Lower leg skin (tissue), 3 donors: ENCODE measurements around the gene BDKRB2.

Experiments
- POLR2A ChIP-seq, 2 donors: fragments of 450-650 bp; IDR thresholded peaks; one replicate each; pipeline ENCODE4 v1.6.1; 2016 to 2017; ENCODE audit warnings: antibody characterized with exemption in 2 of 2, mild to moderate bottlenecking in 1 of 2, moderate library complexity in 1 of 2
- TF ChIP-seq, protein P1 (sequence below), 3 donors: fragments of 450-650 bp; IDR thresholded peaks; one replicate each; pipeline ENCODE4 v1.5.1; 2016; ENCODE audit warnings: antibody characterized with exemption in 3 of 3, mild to moderate bottlenecking in 3 of 3, moderate library complexity in 2 of 3

DNA sequence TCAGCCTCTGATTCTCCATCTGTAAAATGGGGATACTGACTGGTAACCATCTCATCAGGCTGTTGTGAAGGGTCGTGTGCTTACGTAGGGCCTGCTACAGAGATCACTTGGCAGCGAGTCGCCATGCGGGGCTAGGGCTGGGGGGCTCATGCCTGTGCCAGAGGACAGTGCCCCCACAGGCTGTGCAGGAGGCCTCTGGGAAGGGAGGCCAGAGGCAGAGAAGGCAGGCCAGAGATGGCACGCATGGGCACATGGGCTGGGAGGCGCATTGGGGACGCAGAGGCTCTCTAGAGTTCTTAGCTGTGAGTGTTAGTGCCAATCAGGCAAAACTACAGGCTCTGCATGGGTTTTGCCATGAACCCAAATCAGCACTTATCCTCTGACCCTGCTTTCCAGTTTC, 3.5 kb upstream of the BDKRB2 start:
- TF ChIP-seq, protein P1, sequence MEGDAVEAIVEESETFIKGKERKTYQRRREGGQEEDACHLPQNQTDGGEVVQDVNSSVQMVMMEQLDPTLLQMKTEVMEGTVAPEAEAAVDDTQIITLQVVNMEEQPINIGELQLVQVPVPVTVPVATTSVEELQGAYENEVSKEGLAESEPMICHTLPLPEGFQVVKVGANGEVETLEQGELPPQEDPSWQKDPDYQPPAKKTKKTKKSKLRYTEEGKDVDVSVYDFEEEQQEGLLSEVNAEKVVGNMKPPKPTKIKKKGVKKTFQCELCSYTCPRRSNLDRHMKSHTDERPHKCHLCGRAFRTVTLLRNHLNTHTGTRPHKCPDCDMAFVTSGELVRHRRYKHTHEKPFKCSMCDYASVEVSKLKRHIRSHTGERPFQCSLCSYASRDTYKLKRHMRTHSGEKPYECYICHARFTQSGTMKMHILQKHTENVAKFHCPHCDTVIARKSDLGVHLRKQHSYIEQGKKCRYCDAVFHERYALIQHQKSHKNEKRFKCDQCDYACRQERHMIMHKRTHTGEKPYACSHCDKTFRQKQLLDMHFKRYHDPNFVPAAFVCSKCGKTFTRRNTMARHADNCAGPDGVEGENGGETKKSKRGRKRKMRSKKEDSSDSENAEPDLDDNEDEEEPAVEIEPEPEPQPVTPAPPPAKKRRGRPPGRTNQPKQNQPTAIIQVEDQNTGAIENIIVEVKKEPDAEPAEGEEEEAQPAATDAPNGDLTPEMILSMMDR (IDR thresholded peaks at IDR 0.05), result no peak
- TF ChIP-seq POLR2A (IDR thresholded peaks at IDR 0.05), result no peak
